HepG2 (cell line): ENCODE results near the gene TANC1.

Experiments used
- HNRNPH1 ChIP-seq: fragments of 200-400 bp; formaldehyde crosslinking; optimal IDR thresholded peaks from 2 replicates; pipeline ENCODE3; 2017; ENCODE audit warnings: mild to moderate bottlenecking, low read depth, low read length
- NRL ChIP-seq: sonication (generic); formaldehyde crosslinking; IDR thresholded peaks from 2 replicates; pipeline ENCODE4 v1.5.0; 2020; ENCODE audit warnings: missing genetic modification reagents, mild to moderate bottlenecking, moderate library complexity, borderline replicate concordance
- POLR2A ChIP-seq, 2 experiments: IDR thresholded peaks; 2 replicates each; pipeline ENCODE4 v1.6.1; 2011; ENCODE audit warnings: low read depth in 2 of 2, low read length in 2 of 2, mild to moderate bottlenecking in 1 of 2, moderate library complexity in 1 of 2; ENCODE audit not compliant: insufficient read depth in 1 of 2
- ZNF446 ChIP-seq: sonication (generic); formaldehyde crosslinking; IDR thresholded peaks from 2 replicates; pipeline ENCODE4 v1.5.0; 2020; ENCODE audit warnings: mild to moderate bottlenecking, missing genetic modification reagents
- TF ChIP-seq, protein P1 (sequence below): sonication (generic); formaldehyde crosslinking; IDR thresholded peaks from 2 replicates; pipeline ENCODE4 v1.4.0; 2020; ENCODE audit warnings: mild to moderate bottlenecking, missing genetic modification reagents
- TF ChIP-seq, protein P2 (sequence below): sonication (generic); formaldehyde crosslinking; IDR thresholded peaks from 2 replicates; pipeline ENCODE4 v1.5.0; 2020; ENCODE audit warnings: mild to moderate bottlenecking, missing genetic modification reagents, moderate library complexity

DNA sequence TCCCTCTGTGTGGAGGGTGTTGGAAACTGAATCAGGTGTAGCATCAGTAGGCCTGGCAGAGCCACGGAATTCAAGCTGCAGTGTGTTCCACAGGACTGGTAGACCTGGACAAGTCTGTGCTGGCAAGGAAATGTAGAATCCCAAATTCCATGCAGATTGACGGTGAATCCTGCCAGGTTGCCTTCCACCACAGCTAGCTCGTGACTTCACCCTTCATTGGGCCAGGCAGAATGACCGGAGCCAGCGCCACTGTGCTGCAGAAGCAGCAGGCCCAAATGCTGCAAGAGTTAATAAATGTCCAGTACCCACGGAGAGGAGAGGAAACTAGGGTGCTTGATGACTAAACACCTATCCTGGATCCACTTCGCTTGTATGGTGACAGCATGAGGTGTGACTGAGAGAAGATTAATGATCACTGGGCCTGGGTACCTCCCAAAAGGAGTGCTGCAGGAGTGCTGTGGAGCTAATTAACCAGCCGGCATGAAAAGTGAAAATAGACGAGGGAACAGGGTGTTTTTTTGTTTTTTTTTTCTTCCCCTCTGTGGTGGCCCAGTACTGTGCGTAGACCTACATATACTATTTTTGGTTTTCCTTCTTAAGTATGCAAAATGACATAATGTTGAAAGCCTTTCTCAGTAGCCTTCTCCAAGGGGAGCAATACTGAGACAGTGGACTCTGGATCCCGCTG, 122.2 kb downstream of the TANC1 start:
- TF ChIP-seq, protein P1, sequence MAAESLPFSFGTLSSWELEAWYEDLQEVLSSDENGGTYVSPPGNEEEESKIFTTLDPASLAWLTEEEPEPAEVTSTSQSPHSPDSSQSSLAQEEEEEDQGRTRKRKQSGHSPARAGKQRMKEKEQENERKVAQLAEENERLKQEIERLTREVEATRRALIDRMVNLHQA (CRISPR knock-in tag) = no peak
- TF ChIP-seq HNRNPH1 (no peak), NRL (no peak), POLR2A (IDR thresholded peaks at IDR 0.05; ENCODE audit: insufficient read depth in 1 of 2, low read depth in 2 of 2, low read length in 2 of 2) (no peak), ZNF446 (CRISPR knock-in tag) (no peak)
- TF ChIP-seq, protein P2, sequence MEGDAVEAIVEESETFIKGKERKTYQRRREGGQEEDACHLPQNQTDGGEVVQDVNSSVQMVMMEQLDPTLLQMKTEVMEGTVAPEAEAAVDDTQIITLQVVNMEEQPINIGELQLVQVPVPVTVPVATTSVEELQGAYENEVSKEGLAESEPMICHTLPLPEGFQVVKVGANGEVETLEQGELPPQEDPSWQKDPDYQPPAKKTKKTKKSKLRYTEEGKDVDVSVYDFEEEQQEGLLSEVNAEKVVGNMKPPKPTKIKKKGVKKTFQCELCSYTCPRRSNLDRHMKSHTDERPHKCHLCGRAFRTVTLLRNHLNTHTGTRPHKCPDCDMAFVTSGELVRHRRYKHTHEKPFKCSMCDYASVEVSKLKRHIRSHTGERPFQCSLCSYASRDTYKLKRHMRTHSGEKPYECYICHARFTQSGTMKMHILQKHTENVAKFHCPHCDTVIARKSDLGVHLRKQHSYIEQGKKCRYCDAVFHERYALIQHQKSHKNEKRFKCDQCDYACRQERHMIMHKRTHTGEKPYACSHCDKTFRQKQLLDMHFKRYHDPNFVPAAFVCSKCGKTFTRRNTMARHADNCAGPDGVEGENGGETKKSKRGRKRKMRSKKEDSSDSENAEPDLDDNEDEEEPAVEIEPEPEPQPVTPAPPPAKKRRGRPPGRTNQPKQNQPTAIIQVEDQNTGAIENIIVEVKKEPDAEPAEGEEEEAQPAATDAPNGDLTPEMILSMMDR (CRISPR knock-in tag) = no peak
